GM18858 (cell line): ENCODE measurements around the gene PKLR.

Source experiments
- ATAC-seq: cut with Tn5 transposase; IDR thresholded peaks from one replicate; pipeline ENCODE4 v1.9.1; 2021; ENCODE audit not compliant: unreplicated experiment

The PKLR gene

DNA sequence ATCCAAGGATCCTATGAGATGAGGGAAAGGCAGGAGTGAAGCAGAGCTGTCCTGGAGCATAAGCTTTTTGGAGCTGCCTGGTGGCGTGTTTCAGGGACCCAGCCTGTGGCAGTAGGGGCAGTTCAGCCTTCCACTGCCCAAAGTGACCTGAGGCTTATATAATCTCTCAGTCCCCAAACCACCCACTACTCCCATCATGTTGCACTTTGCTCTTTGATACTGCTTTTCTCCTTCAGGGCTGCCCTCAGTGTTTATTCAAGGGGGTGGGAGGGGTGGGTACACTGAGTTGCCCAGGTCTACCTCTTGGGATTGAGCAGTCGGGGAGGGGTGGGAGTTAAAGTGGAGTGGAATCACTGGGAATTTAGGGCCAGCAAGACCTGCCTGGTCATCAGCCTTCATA lies 14.7 kb downstream of the PKLR start:
- no peak for ATAC-seq

DNA sequence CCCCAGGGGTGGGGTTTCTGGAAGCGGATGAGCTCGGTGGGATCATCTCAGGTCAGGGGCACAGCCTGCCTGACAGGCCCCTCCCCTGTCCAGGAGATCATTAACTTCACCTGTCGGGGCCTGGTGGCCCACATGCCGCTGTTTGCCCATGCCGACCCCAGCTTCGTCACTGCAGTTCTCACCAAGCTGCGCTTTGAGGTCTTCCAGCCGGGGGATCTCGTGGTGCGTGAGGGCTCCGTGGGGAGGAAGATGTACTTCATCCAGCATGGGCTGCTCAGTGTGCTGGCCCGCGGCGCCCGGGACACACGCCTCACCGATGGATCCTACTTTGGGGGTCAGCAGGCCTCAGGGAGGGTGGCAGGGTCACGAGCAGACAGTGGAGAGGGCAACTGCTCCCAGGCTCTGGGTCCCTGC lies 15.6 kb downstream of the PKLR start:
- no peak for ATAC-seq

DNA sequence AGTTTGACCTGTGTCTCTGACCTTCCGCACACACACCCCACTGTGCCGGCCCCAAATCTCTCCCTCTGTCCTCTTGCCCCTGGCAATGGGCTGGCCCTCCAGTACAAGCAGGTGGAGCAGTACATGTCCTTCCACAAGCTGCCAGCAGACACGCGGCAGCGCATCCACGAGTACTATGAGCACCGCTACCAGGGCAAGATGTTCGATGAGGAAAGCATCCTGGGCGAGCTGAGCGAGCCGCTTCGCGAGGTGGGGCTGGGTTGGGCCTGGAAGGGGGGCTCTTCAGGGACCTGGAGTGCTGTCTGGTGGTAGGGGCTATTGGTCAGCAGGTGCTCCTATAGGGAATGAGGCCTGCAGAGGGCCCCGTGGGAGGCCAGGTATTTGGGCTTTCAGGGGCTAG lies 16.2 kb downstream of the PKLR start:
- ATAC-seq: no peak

DNA sequence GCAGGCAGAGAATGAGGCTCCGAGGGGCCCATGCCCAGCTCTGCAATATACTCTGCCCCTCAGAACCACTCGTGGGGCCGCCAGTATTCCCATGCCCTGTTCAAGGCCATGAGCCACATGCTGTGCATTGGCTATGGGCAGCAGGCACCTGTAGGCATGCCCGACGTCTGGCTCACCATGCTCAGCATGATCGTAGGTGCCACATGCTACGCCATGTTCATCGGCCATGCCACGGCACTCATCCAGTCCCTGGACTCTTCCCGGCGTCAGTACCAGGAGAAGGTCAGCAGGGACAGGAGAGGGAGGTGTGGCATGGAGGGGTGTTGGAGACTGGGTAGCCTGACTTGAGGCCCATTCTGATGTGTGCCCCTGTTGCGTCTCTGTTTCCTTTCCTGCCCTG lies 16.8 kb downstream of the PKLR start:
- ATAC-seq: no peak

- no peak for ATAC-seq
Observed at GRCh38 chr1:155282488-155283091, 18.6 kb downstream of the PKLR start.

DNA sequence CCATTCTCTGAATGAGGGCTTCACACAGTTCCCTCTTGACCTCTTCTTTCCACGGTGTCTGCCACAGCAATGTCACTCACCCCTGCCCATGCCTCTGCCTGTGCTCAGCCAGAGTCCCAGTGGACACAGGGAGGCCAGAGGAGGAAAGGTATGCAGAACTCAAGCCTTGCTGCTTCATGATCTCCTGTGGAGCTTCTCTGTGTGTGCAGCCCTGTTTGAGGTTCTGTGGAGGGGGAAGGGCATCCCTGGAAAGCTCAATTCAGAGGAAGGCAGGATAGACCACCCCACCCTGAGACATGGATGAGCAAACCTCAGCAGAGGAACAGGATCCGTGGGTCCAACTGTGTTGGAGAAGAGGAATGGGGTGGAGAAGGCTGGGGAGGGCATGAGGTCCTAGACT lies 22.0 kb downstream of the PKLR start:
- ATAC-seq: no peak

DNA sequence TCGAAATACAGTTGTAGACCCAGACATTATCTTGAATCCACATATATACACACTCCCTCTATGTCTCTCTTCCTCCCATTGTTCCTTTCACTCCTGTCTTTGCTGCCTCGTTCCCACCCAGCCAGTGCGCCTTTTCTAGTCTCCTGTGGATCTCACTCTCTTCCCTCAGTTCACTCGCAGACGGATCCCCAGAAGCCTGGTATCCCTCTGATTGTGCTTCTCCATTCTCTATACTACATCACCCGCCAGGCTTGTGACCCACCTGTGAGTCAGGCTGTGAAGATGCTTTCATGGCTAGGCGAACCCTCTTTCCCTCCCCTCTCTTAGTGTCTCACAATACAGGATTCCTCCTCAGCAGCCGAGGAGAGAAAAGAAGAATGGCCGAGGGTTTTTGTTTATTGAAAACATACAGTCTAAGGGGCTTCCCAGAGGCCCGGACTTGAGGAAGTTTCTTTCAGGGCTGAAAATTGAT lies 22.5 kb downstream of the PKLR start:
- ATAC-seq: no peak

- ATAC-seq: no peak
Observed at GRCh38 chr1:155277902-155278688, 23.1 kb downstream of the PKLR start.

DNA sequence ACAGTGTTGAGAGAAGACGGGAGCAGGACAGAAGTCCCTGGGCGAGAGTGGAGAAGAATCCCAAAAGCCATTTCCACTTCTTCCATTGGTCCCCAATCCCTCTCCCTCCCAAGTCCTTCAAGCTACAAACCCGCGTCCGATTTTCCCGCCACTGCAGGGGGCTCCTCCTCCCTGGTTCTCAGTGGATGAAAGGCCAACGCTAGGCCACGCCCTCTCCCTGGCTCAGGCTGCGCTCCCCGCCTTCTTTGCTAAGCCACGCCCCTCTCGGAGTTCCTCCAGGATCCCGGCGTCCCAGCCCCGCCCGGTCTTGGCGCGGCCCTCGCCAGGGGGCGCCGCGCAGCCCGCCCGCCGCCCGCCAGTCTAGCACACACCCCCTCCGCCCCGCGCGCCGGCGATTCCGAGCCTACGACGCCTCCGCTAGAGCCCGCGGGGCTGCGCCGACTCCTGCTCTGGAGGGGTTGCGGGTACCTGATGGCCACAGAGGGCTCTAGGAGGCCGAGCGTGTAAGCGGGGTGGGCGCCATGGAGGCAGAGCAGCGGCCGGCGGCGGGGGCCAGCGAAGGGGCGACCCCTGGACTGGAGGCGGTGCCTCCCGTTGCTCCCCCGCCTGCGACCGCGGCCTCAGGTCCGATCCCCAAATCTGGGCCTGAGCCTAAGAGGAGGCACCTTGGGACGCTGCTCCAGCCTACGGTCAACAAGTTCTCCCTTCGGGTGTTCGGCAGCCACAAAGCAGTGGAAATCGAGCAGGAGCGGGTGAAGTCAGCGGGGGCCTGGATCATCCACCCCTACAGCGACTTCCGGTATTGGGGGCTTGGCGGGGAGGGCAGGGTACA lies 24.0 kb downstream of the PKLR start, which contains the start of gene HCN3:
TSS of gene HCN3 (plus strand) at position 394 of the 832 bp plus-strand sequence. CDS start at position 522, 128 bp downstream.
- ATAC-seq: peak; percentile 44

DNA sequence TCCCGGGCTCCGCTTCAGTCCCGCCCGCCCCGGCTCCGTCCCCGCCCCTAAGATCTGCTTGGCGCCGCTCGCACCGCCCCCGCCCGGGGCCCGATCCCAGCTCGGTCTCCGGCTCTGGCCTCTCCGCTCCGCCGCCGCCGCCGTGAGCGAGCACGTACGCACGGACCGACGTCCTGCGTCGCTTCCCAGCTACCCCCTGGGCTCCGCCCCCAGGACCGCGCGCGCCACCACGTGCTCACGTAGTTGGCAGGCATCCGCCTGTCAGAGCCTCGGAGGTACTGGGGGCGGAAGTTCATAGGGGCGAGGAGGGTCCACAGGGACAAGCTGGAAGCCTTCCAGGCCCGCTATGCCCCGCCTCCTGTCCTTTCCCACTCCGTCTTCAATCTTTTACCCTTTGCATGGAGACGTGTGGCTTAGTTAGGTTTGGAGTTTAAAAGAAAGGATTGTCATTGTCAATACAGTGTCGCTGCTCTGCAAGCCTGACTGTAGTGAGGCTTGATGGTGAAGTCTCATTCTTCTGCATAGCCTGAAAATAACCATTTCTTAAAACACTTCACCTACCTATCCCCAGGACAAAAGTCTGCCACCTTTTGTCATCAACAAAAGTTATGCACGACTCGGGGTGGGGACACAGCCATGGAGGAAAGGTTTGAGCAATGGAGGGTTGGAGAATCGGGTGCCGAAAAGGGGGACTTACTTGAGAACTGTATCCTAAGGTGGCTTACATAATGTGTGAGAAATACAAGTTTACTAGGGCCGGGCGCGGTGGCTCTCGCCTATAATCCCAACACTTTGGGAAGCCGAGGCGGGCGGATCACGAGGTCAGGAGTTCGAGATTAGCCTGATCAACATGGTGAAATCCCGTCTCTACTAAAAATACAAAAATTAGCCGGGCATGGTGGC lies 27.6 kb downstream of the PKLR start, which contains the start of gene CLK2:
TSS of gene CLK2 (minus strand) at position 162 of the 903 bp plus-strand sequence. CDS start 2,527 bp downstream, outside the sequence.
- ATAC-seq: peak; percentile 59

DNA sequence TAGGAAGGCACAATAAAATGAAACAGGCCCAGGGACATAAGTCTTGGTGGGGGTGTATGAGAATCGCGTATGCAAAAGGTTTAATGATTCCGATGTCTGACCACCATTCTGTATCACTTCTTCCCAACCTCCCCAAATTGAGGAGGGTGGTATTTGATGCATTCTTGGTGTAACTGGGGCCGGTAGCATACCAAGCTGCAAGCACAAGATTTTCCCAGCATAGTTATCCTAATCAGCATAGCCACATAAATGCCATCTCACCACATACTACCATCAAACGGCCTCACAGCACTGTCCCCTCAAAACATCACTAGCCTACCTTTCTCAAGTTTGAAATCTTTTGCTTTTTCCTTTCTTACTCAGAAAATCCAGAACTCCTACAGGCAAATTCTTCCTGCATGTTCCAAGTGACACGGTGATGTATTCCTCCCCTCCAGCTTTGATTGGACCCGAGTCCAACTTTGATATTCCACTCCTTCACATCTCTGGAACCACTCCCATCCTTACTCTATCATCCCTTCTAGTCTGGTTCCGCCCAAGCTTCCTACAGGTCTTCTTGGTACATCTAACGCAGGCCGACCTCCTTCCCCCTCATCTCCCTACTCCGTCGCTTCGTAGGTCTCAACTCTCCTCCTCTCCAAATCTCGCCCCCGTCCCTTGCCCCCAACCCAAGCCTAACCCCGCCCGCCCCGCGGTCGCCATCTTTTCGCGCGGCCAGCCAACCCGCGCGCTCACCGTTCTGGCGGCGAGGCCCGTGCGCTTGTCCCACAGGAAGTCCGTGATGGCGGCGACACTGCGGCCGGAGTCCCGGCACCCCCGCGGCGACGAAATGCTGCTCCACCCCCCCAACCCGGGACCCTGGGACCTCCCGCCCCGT lies 28.5 kb downstream of the PKLR start:
- ATAC-seq: no peak

- no peak for ATAC-seq
Observed at GRCh38 chr1:155269381-155269780, 31.9 kb downstream of the PKLR start.

DNA sequence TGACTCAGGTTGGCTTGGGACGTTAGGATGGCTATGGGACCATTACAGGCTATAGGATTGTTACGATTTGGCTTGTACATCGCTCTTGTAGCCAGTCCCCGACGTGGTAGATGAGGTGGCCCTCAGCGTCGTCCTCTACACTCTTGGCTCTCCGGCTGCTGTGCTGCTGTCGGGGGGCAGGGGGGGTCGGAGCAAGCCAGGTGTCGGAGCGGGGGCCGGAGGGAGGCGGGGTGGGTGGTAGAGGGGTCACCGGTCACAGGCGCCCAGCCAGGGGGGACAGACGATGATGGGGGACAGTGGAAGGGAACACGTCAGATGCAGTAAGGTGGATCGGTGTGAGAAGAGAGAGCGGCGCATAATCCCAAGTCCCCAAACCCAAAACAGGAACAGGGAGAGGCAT lies 32.6 kb downstream of the PKLR start:
- no peak for ATAC-seq

GRCh38 chr1:155267373-155267772 lies 33.9 kb downstream of the PKLR start:
- ATAC-seq: no peak

DNA sequence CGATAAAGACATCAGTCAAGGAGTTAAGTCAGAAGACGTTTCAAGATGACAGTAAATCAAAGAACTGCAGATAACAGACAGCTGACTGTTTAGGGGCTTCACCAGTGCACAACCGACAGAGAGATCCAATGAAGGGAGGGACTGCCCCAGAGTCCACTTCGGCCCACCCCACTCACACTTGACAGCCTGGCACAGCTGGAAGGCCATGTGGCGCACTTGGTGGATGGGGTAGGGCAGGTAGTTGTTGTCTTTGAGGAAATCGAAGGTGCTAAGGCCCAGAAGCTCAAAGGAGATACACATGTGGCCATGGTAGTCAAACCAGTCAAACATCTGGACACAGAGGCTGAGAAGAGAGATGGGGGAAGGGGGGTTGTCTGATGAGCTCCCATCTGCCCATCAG lies 34.7 kb downstream of the PKLR start:
- no peak for ATAC-seq

GRCh38 chr1:155263067-155263466 lies 38.2 kb downstream of the PKLR start:
- ATAC-seq: no peak

GRCh38 chr1:155261852-155262673 lies 39.2 kb downstream of the PKLR start, which contains the start of gene SCAMP3:
SCAMP3 (minus strand) TSS chr1:155262360; CDS start chr1:155262151, 209 bp downstream.
- ATAC-seq: peak; percentile 78

GRCh38 chr1:155261493-155261851 lies 39.8 kb downstream of the PKLR start:
- no peak for ATAC-seq

- no peak for ATAC-seq
Observed at GRCh38 chr1:155260276-155260675, 41.0 kb downstream of the PKLR start.
